Subcutaneous abdominal adipose tissue (tissue), 5 donors: ENCODE measurements around the gene SNRK.

Source experiments
- H3K27ac ChIP-seq: one replicate; pipeline ENCODE4 v1.7.0; 2013; ENCODE audit warnings: low read depth, mild to moderate bottlenecking, inconsistent platforms, low read length, moderate library complexity
- H3K27me3 ChIP-seq, 5 donors: one replicate each; pipeline ENCODE4 v1.7.0; 2013; ENCODE audit warnings: low read length in 5 of 5, inconsistent platforms in 1 of 5; ENCODE audit not compliant: control insufficient read depth in 5 of 5, insufficient read depth in 4 of 5
- H3K36me3 ChIP-seq, 5 donors: one replicate each; pipeline ENCODE4 v1.7.0; 2013; ENCODE audit warnings: low read length in 5 of 5; ENCODE audit not compliant: control insufficient read depth in 5 of 5, insufficient read depth in 5 of 5
- H3K4me1 ChIP-seq, 5 donors: one replicate each; pipeline ENCODE4 v1.7.0; 2013; ENCODE audit warnings: low read length in 5 of 5, mild to moderate bottlenecking in 3 of 5, moderate library complexity in 1 of 5; ENCODE audit not compliant: control insufficient read depth in 5 of 5, insufficient read depth in 5 of 5
- H3K4me3 ChIP-seq, 5 donors: one replicate each; pipeline ENCODE4 v1.7.0; 2013; ENCODE audit warnings: low read length in 5 of 5, low read depth in 1 of 5
- H3K9ac ChIP-seq, 5 donors: one replicate each; pipeline ENCODE4 v1.7.0; 2013; ENCODE audit warnings: low read length in 5 of 5, mild to moderate bottlenecking in 4 of 5, moderate library complexity in 3 of 5
- H3K9me3 ChIP-seq, 5 donors: one replicate each; pipeline ENCODE4 v1.7.0; 2013; ENCODE audit warnings: low read length in 5 of 5; ENCODE audit not compliant: control insufficient read depth in 5 of 5
- donor health status: healthy.
- donor health status: healthy.
- donor health status: healthy.
- donor health status: healthy.
- donor health status: healthy.

Gene SNRK

GRCh38 chr3:43317461-43318316 is 31.3 kb downstream of the SNRK start:
- Histone ChIP-seq H3K4me1 (peaks cover 17 to 68% (median 64%) of the 10 kb centered on the region in 5 donors), H3K9ac (peak overlapping the region in 4 of 5 donors; percentile 53 to 100 (median 60)), H3K4me3 (peak overlapping the region in 1 of 5 donors; percentile 43), H3K36me3 (peaks cover 0 to 3% (median 0%) of the 10 kb centered on the region in 5 donors), H3K9me3 (peaks cover 0 to 3% (median 0%) of the 10 kb centered on the region in 5 donors), H3K27ac (peak overlapping the region; percentile 93), H3K27me3 (peaks cover 0 to 4% (median 0%) of the 10 kb centered on the region in 5 donors)

GRCh38 chr3:43319376-43319775 is 33.0 kb downstream of the SNRK start:
- peak overlapping the region in 1 of 5 donors; percentile 32 for H3K9ac ChIP-seq
- no peak overlapping the region for H3K4me3 ChIP-seq
- H3K9me3 ChIP-seq: peaks cover 0 to 3% (median 0%) of the 10 kb centered on the region in 5 donors
- H3K27me3 ChIP-seq: peaks cover 0 to 4% (median 0%) of the 10 kb centered on the region in 5 donors
- H3K4me1 ChIP-seq: peaks cover 17 to 74% (median 67%) of the 10 kb centered on the region in 5 donors
- no peaks in the 10 kb centered on the region for H3K36me3 ChIP-seq
- H3K27ac ChIP-seq: peak overlapping the region; percentile 93

GRCh38 chr3:43319794-43320193 is 33.5 kb downstream of the SNRK start:
- Histone ChIP-seq H3K27ac (peak overlapping the region; percentile 93), H3K4me3 (no peak overlapping the region), H3K27me3 (peaks cover 0 to 4% (median 0%) of the 10 kb centered on the region in 5 donors), H3K4me1 (peaks cover 17 to 76% (median 70%) of the 10 kb centered on the region in 5 donors), H3K36me3 (no peaks in the 10 kb centered on the region), H3K9ac (peak overlapping the region in 1 of 5 donors; percentile 32), H3K9me3 (peaks cover 0 to 3% (median 0%) of the 10 kb centered on the region in 5 donors)

GRCh38 chr3:43320288-43320687 is 33.9 kb downstream of the SNRK start:
- no peaks in the 10 kb centered on the region for H3K36me3 ChIP-seq
- peak overlapping the region; percentile 93 for H3K27ac ChIP-seq

GRCh38 chr3:43323541-43323940 is 37.2 kb downstream of the SNRK start:
- Histone ChIP-seq H3K9me3 (no peaks in the 10 kb centered on the region), H3K4me3 (no peak overlapping the region), H3K9ac (no peak overlapping the region), H3K36me3 (no peaks in the 10 kb centered on the region), H3K4me1 (peaks cover 9 to 83% (median 70%) of the 10 kb centered on the region in 5 donors), H3K27ac (no peak overlapping the region), H3K27me3 (no peaks in the 10 kb centered on the region)

More at GRCh38 chr3:43320288-43320687, 33.9 kb downstream of the SNRK start:
- Histone ChIP-seq H3K9me3 (peaks cover 0 to 3% (median 0%) of the 10 kb centered on the region in 5 donors), H3K9ac (peak overlapping the region in 1 of 5 donors; percentile 19), H3K4me3 (no peak overlapping the region), H3K4me1 (peaks cover 17 to 74% (median 68%) of the 10 kb centered on the region in 5 donors), H3K27me3 (peaks cover 0 to 4% (median 0%) of the 10 kb centered on the region in 5 donors)

- peak overlapping the region; percentile 92 for H3K27ac ChIP-seq
Measured at GRCh38 chr3:43326891-43327581, 40.7 kb downstream of the SNRK start.

GRCh38 chr3:43327582-43327979 is 41.2 kb downstream of the SNRK start:
- peak overlapping the region; percentile 12 to 76 (median 48) for H3K9ac ChIP-seq
- no peaks in the 10 kb centered on the region for H3K9me3 ChIP-seq
- H3K27me3 ChIP-seq: no peaks in the 10 kb centered on the region
- peaks cover 0 to 7% (median 4%) of the 10 kb centered on the region in 5 donors for H3K36me3 ChIP-seq
- peaks cover 9 to 51% (median 40%) of the 10 kb centered on the region in 5 donors for H3K4me1 ChIP-seq
- H3K27ac ChIP-seq: peak overlapping the region; percentile 92
- H3K4me3 ChIP-seq: no peak overlapping the region

More at GRCh38 chr3:43326891-43327581, 40.7 kb downstream of the SNRK start:
- peak overlapping the region in 1 of 5 donors; percentile 28 for H3K4me3 ChIP-seq
- no peaks in the 10 kb centered on the region for H3K27me3 ChIP-seq
- peak overlapping the region; percentile 45 to 76 (median 53) for H3K9ac ChIP-seq
- peaks cover 9 to 53% (median 40%) of the 10 kb centered on the region in 5 donors for H3K4me1 ChIP-seq
- H3K36me3 ChIP-seq: peaks cover 0 to 1% (median 0%) of the 10 kb centered on the region in 5 donors
- H3K9me3 ChIP-seq: no peaks in the 10 kb centered on the region

GRCh38 chr3:43328653-43329052 is 42.3 kb downstream of the SNRK start:
- Histone ChIP-seq H3K9me3 (no peaks in the 10 kb centered on the region), H3K4me3 (no peak overlapping the region), H3K4me1 (peaks cover 9 to 51% (median 40%) of the 10 kb centered on the region in 5 donors), H3K27ac (peak overlapping the region; percentile 92), H3K36me3 (peaks cover 0 to 17% (median 11%) of the 10 kb centered on the region in 5 donors), H3K9ac (peak overlapping the region in 1 of 5 donors; percentile 21), H3K27me3 (no peaks in the 10 kb centered on the region)

- Histone ChIP-seq H3K4me1 (peaks cover 8 to 30% (median 28%) of the 10 kb centered on the region in 5 donors), H3K4me3 (no peak overlapping the region), H3K36me3 (peaks cover 12 to 28% (median 22%) of the 10 kb centered on the region in 5 donors), H3K27ac (no peak overlapping the region), H3K9me3 (peaks cover 4 to 8% (median 5%) of the 10 kb centered on the region in 5 donors), H3K9ac (no peak overlapping the region), H3K27me3 (no peaks in the 10 kb centered on the region)
Measured at GRCh38 chr3:43330981-43331380, 44.6 kb downstream of the SNRK start.
